PFSK-1 (cell line): ENCODE data around the gene MTERF4.

Experiments used
- POLR2AphosphoS5 ChIP-seq: IDR thresholded peaks from 2 replicates; pipeline ENCODE4 v1.6.1; 2012; ENCODE audit warnings: low read depth, mild to moderate bottlenecking, control low read depth, low read length, moderate library complexity
- SIN3A ChIP-seq: IDR thresholded peaks from 2 replicates; pipeline ENCODE4 v1.6.1; 2012; ENCODE audit warnings: mild to moderate bottlenecking, low read length, moderate library complexity, borderline replicate concordance; ENCODE audit not compliant: insufficient read depth

DNA sequence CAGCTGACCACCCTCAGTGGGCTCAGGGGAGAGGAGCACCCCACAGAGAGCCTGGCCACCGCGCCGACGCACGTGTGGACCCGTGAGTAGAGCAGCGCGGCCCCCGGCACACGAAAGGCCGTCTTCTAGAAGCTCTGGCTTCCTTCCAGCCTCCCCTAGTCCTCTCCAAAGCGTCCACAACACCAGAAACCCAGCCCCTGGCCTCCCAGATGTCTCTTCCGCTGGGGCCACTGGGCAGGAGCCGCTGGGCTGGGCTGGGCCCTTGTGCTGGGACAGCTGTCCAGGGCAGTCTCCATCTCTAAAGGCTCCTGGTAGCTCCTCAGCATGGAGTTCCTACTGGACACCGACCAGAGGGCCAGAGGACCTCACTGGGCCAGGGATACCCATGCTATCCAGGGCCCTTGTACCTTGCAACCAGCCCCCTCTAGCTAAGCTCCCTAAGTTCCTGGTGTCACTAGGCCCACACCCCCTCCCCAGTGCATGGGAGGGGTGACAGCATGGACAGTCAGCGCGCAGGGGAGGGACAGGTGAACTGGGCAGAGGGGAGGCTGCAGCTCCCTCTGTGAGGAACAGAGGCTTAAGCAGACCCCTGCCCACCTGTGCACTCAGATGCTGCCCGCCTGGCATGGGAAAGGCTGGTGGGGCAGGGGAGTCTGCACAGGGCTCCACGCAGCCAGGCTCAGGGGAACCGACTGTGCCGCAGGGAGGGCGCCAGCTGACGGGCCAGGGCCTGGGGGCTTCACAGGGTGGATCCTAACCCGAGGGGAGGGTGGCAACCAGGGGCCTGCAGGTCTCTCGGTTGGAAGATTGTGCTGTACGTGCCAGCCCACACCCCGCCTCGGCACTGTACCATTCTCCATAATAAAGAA is 32.9 kb downstream of the MTERF4 start:
- TF ChIP-seq SIN3A (no peak), POLR2AphosphoS5 (no peak)
